GM18498 (cell line): ENCODE results near the gene ZIC2.

Experiments
- ATAC-seq: cut with Tn5 transposase; IDR thresholded peaks from one replicate; pipeline ENCODE4 v1.9.1; 2021; ENCODE audit warnings: mild to moderate bottlenecking, moderate library complexity; ENCODE audit not compliant: unreplicated experiment

Gene ZIC2

GRCh38 chr13:99959127-99959539, 22.5 kb upstream of the ZIC2 start:
- no peak for ATAC-seq

- no peak for ATAC-seq
These were observed 21.9 kb upstream of the ZIC2 start for GRCh38 chr13:99959540-99960230.

- no peak for ATAC-seq
These were observed 20.8 kb upstream of the ZIC2 start for GRCh38 chr13:99960663-99961311.

GRCh38 chr13:99961636-99962035, 19.9 kb upstream of the ZIC2 start:
- ATAC-seq, result no peak

- no peak for ATAC-seq
These were observed 19.3 kb upstream of the ZIC2 start for GRCh38 chr13:99962242-99962641.

GRCh38 chr13:99963816-99964339, 17.7 kb upstream of the ZIC2 start:
- ATAC-seq, result no peak

GRCh38 chr13:99965329-99966000, 16.1 kb upstream of the ZIC2 start:
- ATAC-seq, result no peak

- ATAC-seq, result no peak
These were observed 15.3 kb upstream of the ZIC2 start for GRCh38 chr13:99966064-99966805.

- ATAC-seq, result no peak
These were observed 14.1 kb upstream of the ZIC2 start for GRCh38 chr13:99967498-99967868.

GRCh38 chr13:99967869-99968520, 13.6 kb upstream of the ZIC2 start:
- no peak for ATAC-seq

- no peak for ATAC-seq
These were observed 12.8 kb upstream of the ZIC2 start for GRCh38 chr13:99968521-99969452.

GRCh38 chr13:99969453-99969918, 12.1 kb upstream of the ZIC2 start:
- no peak for ATAC-seq

GRCh38 chr13:99969919-99970650, 11.5 kb upstream of the ZIC2 start:
- no peak for ATAC-seq

GRCh38 chr13:99970651-99971575, 10.7 kb upstream of the ZIC2 start:
- no peak for ATAC-seq

- ATAC-seq, result no peak
These were observed 9.9 kb upstream of the ZIC2 start, which contains the start of gene ZIC5 for GRCh38 chr13:99971576-99972189. Gene ZIC5 (minus strand): TSS chr13:99971767. CDS start chr13:99971603, 164 bp downstream.

- ATAC-seq, result no peak
These were observed 9.3 kb upstream of the ZIC2 start for GRCh38 chr13:99972190-99972731.
